Ovary (tissue), 9 donors: ENCODE results near the gene ADGRL1. TPM values are rescaled to one million over a fixed set of nuclear protein-coding genes. Genes with fewer than 3 reads are reported as not detected.

Experiments
- DNase-seq, 5 donors: peaks; one replicate each; pipeline ENCODE4 v3.0.0-alpha.2; 2019 to 2020
- H3K27ac ChIP-seq, 2 donors: fragments of 200-600 bp; one replicate each; pipeline versions ENCODE4 v1.5.1 to v1.8.0; 2019 to 2022
- H3K27me3 ChIP-seq: fragments of 200-600 bp; one replicate; pipeline ENCODE4 v1.8.0; 2022
- H3K36me3 ChIP-seq: fragments of 200-600 bp; sonication (generic); one replicate; pipeline ENCODE4 v1.5.1; 2019
- H3K4me1 ChIP-seq: one replicate; pipeline ENCODE4 v1.8.1; 2013; ENCODE audit warnings: mild to moderate bottlenecking, moderate library complexity; ENCODE audit not compliant: insufficient read depth
- H3K4me3 ChIP-seq: fragments of 200-600 bp; sonication (generic); one replicate; pipeline ENCODE4 v1.5.1; 2017
- H3K9me3 ChIP-seq, 2 donors: fragments of 200-600 bp in 1 of 2; sonication (generic) in 1 of 2; one replicate each; pipeline versions ENCODE4 v1.5.1 to v1.8.1; 2013 to 2019; ENCODE audit warnings: mild to moderate bottlenecking in 1 of 2, moderate library complexity in 1 of 2
- EP300 ChIP-seq: sonication (generic); formaldehyde crosslinking; IDR thresholded peaks from one replicate; pipeline ENCODE4 v1.6.1; 2017; ENCODE audit warnings: antibody characterized with exemption
- POLR2A ChIP-seq: fragments of 450-650 bp; IDR thresholded peaks from one replicate; pipeline ENCODE4 v1.6.1; 2017; ENCODE audit warnings: antibody characterized with exemption, mild to moderate bottlenecking, moderate library complexity
- WGBS, 3 donors: extraction: QIAGEN DNeasy Blood & Tissue Kit in 1 of 3; methylation state at CpG; one replicate each; pipeline versions ENCODE4 v1.1.5 to v1.1.7; 2013 to 2017; 5-methylcytosine and 5-hydroxymethylcytosine counted together
- intact Hi-C, 4 donors: fragments of 100-400 bp; cut with DNase I; formaldehyde crosslinking; loops; one replicate each; pipeline versions ENCODE4 v1.11.0 to v1.15.1; 2022 to 2023
- polyA plus RNA-seq, 2 donors: library from polyadenylated mRNA; stranded (reverse); fragments of 200-250 nt in 1 of 2; fragments of 350-450 nt in 1 of 2; fragmentation: Illumina TruSeq in 1 of 2; extraction: RNeasy Lipid Tissue Mini Kit (QIAGEN cat#74804) in 1 of 2; gene quantifications; one replicate each; pipeline ENCODE4 v1.2.3, GENCODE V29; 2013 to 2014
- total RNA-seq, 7 donors: library from RNA; depleted of rRNA in 2 of 7; stranded (reverse); fragments of >200 nt in 2 of 7; fragmentation: NEBNext Ultra II Directional in 3 of 7; extraction: Animal tissue kit (Norgen Biotek cat#: 25700) in 3 of 7; gene quantifications; one replicate each; pipeline versions ENCODE4 v1.1.0 to v1.2.4, GENCODE V29; 2016 to 2023
- TF ChIP-seq, protein P1 (sequence below), 3 donors: fragments of 450-650 bp in 2 of 3; fragments of 200-600 bp in 1 of 3; IDR thresholded peaks; one replicate each; pipeline versions ENCODE4 v1.5.1 to v1.8.0; 2016 to 2022; ENCODE audit warnings: antibody characterized with exemption in 3 of 3, mild to moderate bottlenecking in 1 of 3
- donor health status: DM: no; HTN: no; CAD: no; lungs with moderate emphysema.
- donor health status: DM: no; HTN: no; CAD: no.
- donor health status: Bipolar disorder and iron deficiency.
- donor health status: DM: yes; HTN: yes; CAD: no.
- donor health status: DM: no; HTN: no; CAD: no.
- donor health status: DM: yes; HTN: yes; CAD: no.

Gene ADGRL1
- total and polyA plus RNA-seq, 9 donors = 2.1 to 36.8 (median 12.1) TPM

DNA sequence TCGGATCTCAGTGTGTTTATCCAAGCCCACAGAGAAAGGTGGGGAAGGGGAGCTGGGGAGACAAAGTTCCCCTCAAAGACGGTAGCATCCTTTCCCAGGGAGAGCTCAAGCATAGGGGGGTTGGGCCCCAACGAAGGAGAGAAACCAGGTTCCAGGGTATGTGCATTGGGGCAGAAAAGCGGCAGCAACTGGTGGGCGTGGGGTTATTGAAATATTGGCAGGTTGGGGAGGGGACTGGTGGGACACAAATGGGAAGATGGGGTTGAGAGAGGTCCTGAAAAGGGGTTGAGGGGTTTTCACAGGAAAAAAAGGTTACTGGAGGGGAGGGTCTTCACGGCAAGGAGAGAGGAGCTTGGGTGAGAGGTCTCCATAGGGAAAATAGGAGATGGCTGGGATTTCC lies 70.6 kb downstream of the ADGRL1 start:
- Histone ChIP-seq H3K27ac (no peak overlapping the region), H3K4me3 (no peak overlapping the region), H3K4me1 (no peaks in the 10 kb centered on the region), H3K27me3 (no peaks in the 10 kb centered on the region), H3K36me3 (no peaks in the 10 kb centered on the region), H3K9me3 (no peaks in the 10 kb centered on the region)
- 24 to 37% (median 29%) methylated on average over 6 of the region's 6 CpGs for WGBS, 3 donors
- intact Hi-C loops = loop anchor here in 3 of 4 donors (5.0 to 10.0 kb wide), 2 partner anchors 51 to 63 kb away; partner anchors contain the start of genes MISP3 (in 2 of the 3) and C19orf67 (in 1 of the 3)
- no peak for TF ChIP-seq EP300
- TF ChIP-seq, protein P1, sequence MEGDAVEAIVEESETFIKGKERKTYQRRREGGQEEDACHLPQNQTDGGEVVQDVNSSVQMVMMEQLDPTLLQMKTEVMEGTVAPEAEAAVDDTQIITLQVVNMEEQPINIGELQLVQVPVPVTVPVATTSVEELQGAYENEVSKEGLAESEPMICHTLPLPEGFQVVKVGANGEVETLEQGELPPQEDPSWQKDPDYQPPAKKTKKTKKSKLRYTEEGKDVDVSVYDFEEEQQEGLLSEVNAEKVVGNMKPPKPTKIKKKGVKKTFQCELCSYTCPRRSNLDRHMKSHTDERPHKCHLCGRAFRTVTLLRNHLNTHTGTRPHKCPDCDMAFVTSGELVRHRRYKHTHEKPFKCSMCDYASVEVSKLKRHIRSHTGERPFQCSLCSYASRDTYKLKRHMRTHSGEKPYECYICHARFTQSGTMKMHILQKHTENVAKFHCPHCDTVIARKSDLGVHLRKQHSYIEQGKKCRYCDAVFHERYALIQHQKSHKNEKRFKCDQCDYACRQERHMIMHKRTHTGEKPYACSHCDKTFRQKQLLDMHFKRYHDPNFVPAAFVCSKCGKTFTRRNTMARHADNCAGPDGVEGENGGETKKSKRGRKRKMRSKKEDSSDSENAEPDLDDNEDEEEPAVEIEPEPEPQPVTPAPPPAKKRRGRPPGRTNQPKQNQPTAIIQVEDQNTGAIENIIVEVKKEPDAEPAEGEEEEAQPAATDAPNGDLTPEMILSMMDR (IDR thresholded peaks at IDR 0.05) = no peak
- TF ChIP-seq POLR2A = no peak
- DNase-seq = no peak

DNA sequence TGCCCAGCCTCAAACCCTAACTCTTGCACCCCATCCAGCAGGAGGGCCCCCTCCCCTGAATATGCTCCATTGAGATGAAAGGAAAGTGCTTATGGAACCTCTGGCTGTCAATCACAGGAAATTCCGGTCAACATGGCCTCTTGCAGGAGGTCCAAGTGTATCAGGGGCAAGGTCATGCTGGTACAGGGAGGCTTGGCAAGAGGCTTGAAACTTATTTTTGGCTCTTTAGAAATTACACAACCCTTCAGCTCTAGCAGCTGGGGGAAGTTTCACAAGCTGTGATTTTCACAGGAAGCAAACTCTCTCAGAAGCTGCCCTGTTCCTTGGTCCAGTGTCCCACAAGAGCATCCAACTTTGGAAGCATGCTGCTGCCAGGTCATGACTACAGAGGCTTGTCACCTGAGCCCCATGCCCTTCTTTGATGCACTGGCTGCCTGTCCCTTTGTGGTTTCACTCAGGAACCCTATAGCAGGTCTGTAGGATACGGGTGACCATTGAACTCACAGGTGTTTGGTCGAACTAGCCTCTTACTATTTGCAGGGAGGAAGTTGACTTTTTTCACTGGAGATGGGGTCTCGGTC lies 78.0 kb downstream of the ADGRL1 start:
- no peaks in the 10 kb centered on the region for H3K9me3 ChIP-seq
- H3K4me1 ChIP-seq = peaks cover 3% of the 10 kb centered on the region
- no peaks in the 10 kb centered on the region for H3K36me3 ChIP-seq
- no peak overlapping the region for H3K4me3 ChIP-seq
- intact Hi-C loops = no loop called here
- no peak overlapping the region for H3K27ac ChIP-seq
- no peaks in the 10 kb centered on the region for H3K27me3 ChIP-seq
- no peak for DNase-seq
- TF ChIP-seq POLR2A (no peak), EP300 (no peak)
- TF ChIP-seq, protein P1 (IDR thresholded peaks at IDR 0.05) = no peak
- WGBS, 3 donors = 56 to 78% (median 68%) methylated on average over 4 of the region's 4 CpGs

DNA sequence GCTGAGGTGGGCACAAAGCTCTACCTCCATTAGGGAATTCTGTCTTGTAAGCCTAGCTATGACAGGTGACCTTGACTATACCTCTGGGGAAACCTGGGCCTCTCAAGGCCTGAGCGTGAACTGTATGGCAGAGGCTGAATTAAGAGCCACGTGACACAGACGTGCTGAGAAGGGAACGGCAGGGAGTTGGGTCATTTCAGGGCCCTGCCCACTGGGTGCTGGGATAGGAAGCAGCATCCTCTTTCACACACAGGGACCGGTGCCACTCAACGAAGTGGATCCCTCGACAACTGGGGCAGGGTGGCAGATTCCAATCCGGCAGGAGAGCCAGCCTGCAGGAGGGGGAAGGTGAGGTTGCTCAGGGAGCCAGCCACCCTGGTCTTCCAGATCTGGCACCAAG lies 78.8 kb downstream of the ADGRL1 start:
- H3K4me3 ChIP-seq = no peak overlapping the region
- H3K27me3 ChIP-seq = no peaks in the 10 kb centered on the region
- H3K36me3 ChIP-seq = no peaks in the 10 kb centered on the region
- TF ChIP-seq, protein P1 (IDR thresholded peaks at IDR 0.05) = no peak
- TF ChIP-seq POLR2A = no peak
- no peak for TF ChIP-seq EP300
- intact Hi-C loops = no loop called here
- WGBS, 3 donors = 76 to 84% (median 78%) methylated on average over 8 of the region's 8 CpGs
- DNase-seq = no peak
- peaks cover 3% of the 10 kb centered on the region for H3K4me1 ChIP-seq
- H3K9me3 ChIP-seq = no peaks in the 10 kb centered on the region
- no peak overlapping the region for H3K27ac ChIP-seq

DNA sequence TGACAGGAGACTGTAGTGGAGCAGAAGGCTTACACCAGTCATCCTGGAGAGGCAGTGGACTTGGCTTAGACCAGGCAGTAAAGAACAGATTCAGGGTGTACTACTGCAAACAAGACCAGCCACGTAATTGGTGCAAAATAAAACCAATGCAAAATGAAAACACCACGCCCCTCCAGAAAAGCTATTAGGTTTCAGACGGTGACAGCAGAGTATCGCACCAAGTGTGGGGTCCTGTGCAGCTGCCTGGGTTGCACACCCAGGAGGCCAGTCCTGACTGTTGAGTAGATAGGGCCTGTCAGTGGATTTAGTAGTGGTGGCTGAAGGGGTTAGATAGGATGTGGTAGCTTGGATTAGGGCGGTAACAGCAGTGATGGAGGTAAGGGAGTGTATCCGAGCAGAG lies 83.0 kb downstream of the ADGRL1 start:
- peaks cover 10% of the 10 kb centered on the region for H3K4me1 ChIP-seq
- no peak overlapping the region for H3K27ac ChIP-seq
- WGBS, 3 donors = 92 to 95% (median 93%) methylated on average over 6 of the region's 6 CpGs
- no peaks in the 10 kb centered on the region for H3K9me3 ChIP-seq
- TF ChIP-seq, protein P1 (IDR thresholded peaks at IDR 0.05) = no peak
- TF ChIP-seq POLR2A (no peak), EP300 (no peak)
- intact Hi-C loops = no loop called here
- no peak for DNase-seq
- H3K36me3 ChIP-seq = no peaks in the 10 kb centered on the region
- H3K4me3 ChIP-seq = no peak overlapping the region
- H3K27me3 ChIP-seq = no peaks in the 10 kb centered on the region
